Activated CD8-positive, alpha-beta memory T cell treated with anti-CD3 and anti-CD28 coated beads, Interleukin-2, amount 50 U/mL, for 4 hours (primary cell): ENCODE data around the gene SPTSSB.
A peak's percentile ranks its signal among the peaks of the same experiment; 100 is the strongest.

Experiments used
- DNase-seq: peaks from one replicate; pipeline ENCODE4 v3.0.0-alpha.2; 2020

The SPTSSB gene

GRCh38 chr3:161371441-161372320 is at the start of gene SPTSSB:
Gene SPTSSB, minus strand, starts transcription at chr3:161371517. Its CDS starts 25,194 bp downstream, at chr3:161346323.
- peak; percentile 64 for DNase-seq

GRCh38 chr3:161420746-161421145 is 49.4 kb upstream of the SPTSSB start:
- no peak for DNase-seq

GRCh38 chr3:161419555-161420333 is 48.4 kb upstream of the SPTSSB start:
- DNase-seq, result no peak

GRCh38 chr3:161415506-161416231 is 44.4 kb upstream of the SPTSSB start:
- DNase-seq, result no peak

GRCh38 chr3:161414907-161415306 is 43.6 kb upstream of the SPTSSB start:
- DNase-seq, result no peak

GRCh38 chr3:161413855-161414210 is 42.5 kb upstream of the SPTSSB start:
- no peak for DNase-seq

GRCh38 chr3:161413127-161413854 is 42.0 kb upstream of the SPTSSB start:
- no peak for DNase-seq

- DNase-seq, result no peak
Observed at GRCh38 chr3:161412123-161412522, 40.8 kb upstream of the SPTSSB start.

GRCh38 chr3:161409858-161410257 is 38.5 kb upstream of the SPTSSB start:
- DNase-seq, result no peak

GRCh38 chr3:161409069-161409468 is 37.8 kb upstream of the SPTSSB start:
- peak; percentile 29 for DNase-seq

GRCh38 chr3:161406594-161407555 is 35.6 kb upstream of the SPTSSB start:
- no peak for DNase-seq

- DNase-seq, result no peak
Observed at GRCh38 chr3:161405836-161406235, 34.5 kb upstream of the SPTSSB start.

GRCh38 chr3:161405087-161405486 is 33.8 kb upstream of the SPTSSB start:
- no peak for DNase-seq

- no peak for DNase-seq
Observed at GRCh38 chr3:161403251-161403650, 31.9 kb upstream of the SPTSSB start.

- DNase-seq, result no peak
Observed at GRCh38 chr3:161401389-161401788, 30.1 kb upstream of the SPTSSB start.

GRCh38 chr3:161400650-161401049 is 29.3 kb upstream of the SPTSSB start:
- DNase-seq, result no peak

GRCh38 chr3:161395115-161396012 is 24.0 kb upstream of the SPTSSB start:
- DNase-seq, result no peak

GRCh38 chr3:161393803-161394202 is 22.5 kb upstream of the SPTSSB start:
- DNase-seq, result no peak

GRCh38 chr3:161393310-161393709 is 22.0 kb upstream of the SPTSSB start:
- DNase-seq, result no peak

GRCh38 chr3:161392853-161393252 is 21.5 kb upstream of the SPTSSB start:
- no peak for DNase-seq
